HCEC 1CT (cell line): ENCODE data around the gene TP53INP2.
"Not testable (repeated sequence)": the region's sequence is repeated elsewhere in the genome, so short reads cannot be mapped to it uniquely, and the experiment has no call there.

Experiments
- DNase-seq: peaks from one replicate; pipeline ENCODE4 v3.0.0-alpha.2; 2017

TP53INP2 gene

GRCh38 chr20:34705397-34706301, 1.5 kb downstream of the TP53INP2 start:
- peak; percentile 77 for DNase-seq

GRCh38 chr20:34706302-34706875, 2.2 kb downstream of the TP53INP2 start:
- no peak for DNase-seq

GRCh38 chr20:34706912-34707784, 3.0 kb downstream of the TP53INP2 start:
- no peak for DNase-seq

GRCh38 chr20:34708621-34709043, 4.5 kb downstream of the TP53INP2 start:
- DNase-seq: peak; percentile 53

GRCh38 chr20:34709044-34709830, 5.1 kb downstream of the TP53INP2 start:
- DNase-seq: peak; percentile 88

- DNase-seq: peak; percentile 76
Observed at GRCh38 chr20:34709831-34710567, 5.9 kb downstream of the TP53INP2 start.

GRCh38 chr20:34710568-34710839, 6.4 kb downstream of the TP53INP2 start:
- DNase-seq: no peak

- no peak for DNase-seq
Observed at GRCh38 chr20:34710861-34711574, 6.9 kb downstream of the TP53INP2 start.

GRCh38 chr20:34711813-34712430, 7.8 kb downstream of the TP53INP2 start:
- no peak for DNase-seq

GRCh38 chr20:34712525-34713192, 8.5 kb downstream of the TP53INP2 start:
- DNase-seq: no peak

GRCh38 chr20:34713194-34713943, 9.2 kb downstream of the TP53INP2 start:
- DNase-seq: peak; percentile 98

- DNase-seq: not testable (repeated sequence)
Observed at GRCh38 chr20:34713944-34714515, 9.9 kb downstream of the TP53INP2 start.

- no peak for DNase-seq
Observed at GRCh38 chr20:34715384-34715783, 11.2 kb downstream of the TP53INP2 start.

GRCh38 chr20:34716921-34717229, 12.7 kb downstream of the TP53INP2 start:
- no peak for DNase-seq

- DNase-seq: no peak
Observed at GRCh38 chr20:34717230-34718095, 13.3 kb downstream of the TP53INP2 start.

- DNase-seq: not testable (repeated sequence)
Observed at GRCh38 chr20:34719242-34720017, 15.3 kb downstream of the TP53INP2 start.

GRCh38 chr20:34720266-34720665, 16.1 kb downstream of the TP53INP2 start:
- no peak for DNase-seq
